ENCODE results near the gene EXOC4.

The EXOC4 gene

GRCh38 chr7:133423618-133424017 is 170.7 kb downstream of the EXOC4 start:
- H3K4me3 ChIP-seq (ENCODE audit: low read length): no peak overlapping the region
- TF ChIP-seq, protein P1, sequence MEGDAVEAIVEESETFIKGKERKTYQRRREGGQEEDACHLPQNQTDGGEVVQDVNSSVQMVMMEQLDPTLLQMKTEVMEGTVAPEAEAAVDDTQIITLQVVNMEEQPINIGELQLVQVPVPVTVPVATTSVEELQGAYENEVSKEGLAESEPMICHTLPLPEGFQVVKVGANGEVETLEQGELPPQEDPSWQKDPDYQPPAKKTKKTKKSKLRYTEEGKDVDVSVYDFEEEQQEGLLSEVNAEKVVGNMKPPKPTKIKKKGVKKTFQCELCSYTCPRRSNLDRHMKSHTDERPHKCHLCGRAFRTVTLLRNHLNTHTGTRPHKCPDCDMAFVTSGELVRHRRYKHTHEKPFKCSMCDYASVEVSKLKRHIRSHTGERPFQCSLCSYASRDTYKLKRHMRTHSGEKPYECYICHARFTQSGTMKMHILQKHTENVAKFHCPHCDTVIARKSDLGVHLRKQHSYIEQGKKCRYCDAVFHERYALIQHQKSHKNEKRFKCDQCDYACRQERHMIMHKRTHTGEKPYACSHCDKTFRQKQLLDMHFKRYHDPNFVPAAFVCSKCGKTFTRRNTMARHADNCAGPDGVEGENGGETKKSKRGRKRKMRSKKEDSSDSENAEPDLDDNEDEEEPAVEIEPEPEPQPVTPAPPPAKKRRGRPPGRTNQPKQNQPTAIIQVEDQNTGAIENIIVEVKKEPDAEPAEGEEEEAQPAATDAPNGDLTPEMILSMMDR (IDR thresholded peaks at IDR 0.05; ENCODE audit: insufficient read depth, low read depth, low read length, missing control alignments): no peak
- no peak for DNase-seq (ENCODE audit: low read depth)

- no peak overlapping the region for H3K4me3 ChIP-seq (ENCODE audit: low read length)
- TF ChIP-seq, protein P1 (IDR thresholded peaks at IDR 0.05; ENCODE audit: insufficient read depth, low read depth, low read length, missing control alignments): no peak
- DNase-seq (ENCODE audit: low read depth): no peak
Measured at GRCh38 chr7:133428326-133428725, 175.4 kb downstream of the EXOC4 start.

DNA sequence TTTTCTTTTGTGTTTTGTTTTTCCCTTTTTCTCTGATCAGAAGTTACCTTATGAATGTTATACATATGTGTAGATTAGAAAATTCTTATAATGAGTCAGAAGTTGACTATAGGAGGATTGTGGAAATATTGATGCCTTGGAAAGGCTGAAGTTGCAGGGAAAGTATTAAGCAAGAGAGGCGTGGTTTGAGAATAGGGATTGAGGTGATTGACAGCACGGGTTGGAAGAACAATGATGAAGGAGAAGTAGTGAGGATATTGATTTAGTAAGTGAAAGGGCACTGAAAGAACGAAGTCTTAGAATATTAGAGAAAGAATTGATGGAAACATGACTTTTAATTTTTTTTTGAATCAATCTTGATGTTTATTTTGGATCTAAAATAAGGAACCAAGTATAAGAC is 176.0 kb downstream of the EXOC4 start:
- DNase-seq (ENCODE audit: low read depth): peak; percentile 62
- TF ChIP-seq, protein P1 (IDR thresholded peaks at IDR 0.05; ENCODE audit: insufficient read depth, low read depth, low read length, missing control alignments): no peak
- no peak overlapping the region for H3K4me3 ChIP-seq (ENCODE audit: low read length)

DNA sequence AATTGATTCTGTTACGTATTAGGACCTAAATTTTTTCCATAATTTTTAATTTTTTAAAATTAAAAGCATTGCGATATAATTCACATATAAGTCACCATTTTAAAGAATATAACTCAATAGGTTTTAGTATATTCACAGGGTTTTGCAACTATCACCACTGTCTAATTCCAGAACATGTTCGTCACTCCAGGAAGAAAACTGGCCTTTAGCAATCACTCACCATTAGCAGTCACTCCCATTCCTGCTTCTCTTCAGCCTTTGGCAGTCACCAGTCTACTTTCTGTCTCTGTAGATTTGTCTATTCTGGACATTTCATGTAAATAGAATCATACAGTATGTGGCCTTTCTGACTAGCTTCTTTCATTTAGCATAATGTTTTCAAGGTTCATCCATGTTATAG is 176.5 kb downstream of the EXOC4 start:
- TF ChIP-seq, protein P1 (IDR thresholded peaks at IDR 0.05; ENCODE audit: insufficient read depth, low read depth, low read length, missing control alignments): no peak
- peak; percentile 90 for DNase-seq (ENCODE audit: low read depth)
- no peak overlapping the region for H3K4me3 ChIP-seq (ENCODE audit: low read length)

DNA sequence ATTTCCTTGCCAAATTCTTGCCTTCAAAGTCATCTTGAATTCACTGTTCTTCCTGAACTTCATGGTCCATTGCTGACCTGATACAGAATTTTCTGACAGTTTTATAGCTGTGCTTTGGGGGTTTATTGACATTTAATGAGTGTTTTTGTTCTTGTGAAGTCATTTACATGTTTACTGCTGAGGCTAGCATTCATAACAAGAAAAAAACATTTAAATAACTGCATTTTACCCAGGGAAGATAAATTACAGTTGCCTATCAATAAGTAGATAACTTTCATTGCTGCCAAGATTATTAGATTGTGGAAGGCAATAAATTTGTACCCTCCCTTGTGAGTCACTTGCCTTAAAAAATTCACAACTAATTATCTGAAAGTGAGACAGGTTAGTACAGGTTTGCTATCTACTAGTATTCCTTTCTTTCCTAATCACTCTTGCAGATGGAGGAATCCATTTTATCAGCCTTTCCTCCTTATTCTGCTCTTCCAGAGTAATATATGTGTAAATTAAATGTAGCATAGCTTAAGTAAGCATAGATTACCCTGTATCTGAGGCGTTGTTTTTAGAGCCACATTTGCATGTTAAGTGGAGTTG is 178.4 kb downstream of the EXOC4 start:
- TF ChIP-seq, protein P1 (IDR thresholded peaks at IDR 0.05; ENCODE audit: insufficient read depth, low read depth, low read length, missing control alignments): no peak
- no peak overlapping the region for H3K4me3 ChIP-seq (ENCODE audit: low read length)
- peak; percentile 67 for DNase-seq (ENCODE audit: low read depth)

DNA sequence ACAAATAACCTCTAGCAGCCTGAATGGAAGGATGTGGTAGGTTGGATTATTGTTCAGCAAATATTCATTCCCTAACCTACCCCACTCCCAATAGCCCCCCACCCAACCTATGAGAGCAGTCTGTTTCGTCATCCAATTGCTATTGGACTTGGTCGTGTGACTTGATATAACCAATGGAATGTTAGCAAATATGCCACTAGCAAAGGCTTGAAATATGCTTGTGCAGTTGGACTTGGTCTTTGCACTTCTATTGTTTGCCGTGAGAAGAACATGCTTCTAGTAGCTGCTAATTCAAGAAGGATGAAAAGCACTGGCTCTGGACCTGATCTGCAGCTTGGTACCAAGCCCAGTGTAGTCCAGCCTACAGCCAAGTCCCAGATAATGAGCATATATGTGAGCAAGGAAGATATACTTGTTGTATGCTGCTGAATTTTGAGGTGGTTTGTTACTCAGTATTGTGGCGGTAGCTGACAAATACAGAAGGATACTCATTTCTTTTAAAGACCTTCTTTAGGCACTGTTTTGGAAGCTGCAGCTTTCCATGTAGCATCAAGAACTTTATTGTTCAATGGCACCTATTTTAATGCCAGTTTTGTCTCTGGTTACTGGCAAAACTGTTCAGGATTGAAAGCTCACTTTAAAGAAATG is 180.4 kb downstream of the EXOC4 start:
- H3K4me3 ChIP-seq (ENCODE audit: low read length): no peak overlapping the region
- DNase-seq (ENCODE audit: low read depth): no peak
- TF ChIP-seq, protein P1 (IDR thresholded peaks at IDR 0.05; ENCODE audit: insufficient read depth, low read depth, low read length, missing control alignments): no peak
